Loucy (cell line): ENCODE measurements around the gene CDT1.

Experiments used
- H2AFZ ChIP-seq: fragments of 200-600 bp; sonication (generic); 2 replicates; pipeline ENCODE4 v1.6.0; 2016; ENCODE audit warnings: antibody characterized with exemption, mild to moderate bottlenecking, low read length, moderate library complexity
- H3F3A ChIP-seq: fragments of 200-600 bp; 2 replicates; pipeline ENCODE4 v1.6.0; 2016; ENCODE audit warnings: antibody characterized with exemption, low read depth, mild to moderate bottlenecking
- H3K27me3 ChIP-seq: fragments of 200-600 bp; sonication (generic); 2 replicates; pipeline ENCODE4 v1.6.1; 2014; ENCODE audit warnings: low read length, mild to moderate bottlenecking; ENCODE audit not compliant: insufficient read depth, poor library complexity, severe bottlenecking
- H3K36me3 ChIP-seq: fragments of 200-600 bp; sonication (generic); 2 replicates; pipeline ENCODE4 v1.6.1; 2016; ENCODE audit warnings: low read length; ENCODE audit not compliant: insufficient read depth
- H3K4me1 ChIP-seq: fragments of 200-600 bp; sonication (generic); 2 replicates; pipeline ENCODE4 v1.5.1; 2014; ENCODE audit warnings: low read length, mild to moderate bottlenecking; ENCODE audit not compliant: insufficient read depth, poor library complexity, severe bottlenecking
- H3K4me2 ChIP-seq: fragments of 200-600 bp; sonication (generic); 2 replicates; pipeline ENCODE4 v1.6.0; 2014; ENCODE audit warnings: antibody characterized with exemption, low read length, low read depth, mild to moderate bottlenecking; ENCODE audit not compliant: poor library complexity, severe bottlenecking
- H3K4me3 ChIP-seq: fragments of 200-600 bp; sonication (generic); 2 replicates; pipeline ENCODE4 v1.5.1; 2014; ENCODE audit warnings: low read length, mild to moderate bottlenecking, mixed read lengths; ENCODE audit not compliant: poor library complexity, severe bottlenecking
- H3K79me2 ChIP-seq: fragments of 200-600 bp; sonication (generic); 2 replicates; pipeline ENCODE4 v1.6.1; 2014; ENCODE audit warnings: low read length; ENCODE audit not compliant: insufficient read depth
- H3K9ac ChIP-seq: fragments of 200-600 bp; sonication (generic); 2 replicates; pipeline ENCODE4 v1.6.0; 2014; ENCODE audit warnings: mild to moderate bottlenecking, low read depth, low read length, moderate library complexity; ENCODE audit not compliant: poor library complexity, severe bottlenecking
- H3K9me2 ChIP-seq: fragments of 200-600 bp; sonication (generic); replicated peaks from 2 replicates; pipeline ENCODE4 v1.6.1; 2016; ENCODE audit warnings: low read depth, low read length, mixed read lengths
- H3K9me3 ChIP-seq: fragments of 200-600 bp; sonication (generic); 2 replicates; pipeline ENCODE4 v1.6.1; 2014; ENCODE audit warnings: mild to moderate bottlenecking, antibody characterized with exemption, low read length, low read depth; ENCODE audit not compliant: insufficient read depth
- H4K20me1 ChIP-seq: fragments of 200-600 bp; sonication (generic); 2 replicates; pipeline ENCODE4 v1.6.0; 2014; ENCODE audit warnings: antibody characterized with exemption, low read length, mild to moderate bottlenecking; ENCODE audit not compliant: insufficient read depth, poor library complexity, severe bottlenecking
- CTCF ChIP-seq: fragments of 200-600 bp; sonication (generic); conservative IDR thresholded peaks from 2 replicates; pipeline ENCODE4 v1.5.1; 2014; ENCODE audit warnings: mild to moderate bottlenecking, antibody characterized with exemption, low read length
- EZH2phosphoT487 ChIP-seq: fragments of 200-600 bp; IDR thresholded peaks from 2 replicates; pipeline ENCODE4 v1.6.1; 2018; ENCODE audit warnings: antibody characterized with exemption, mild to moderate bottlenecking, moderate library complexity, borderline replicate concordance

The CDT1 gene

GRCh38 chr16:88798073-88798472, 5.5 kb upstream of the CDT1 start:
- Histone ChIP-seq H3K4me1 (peaks cover 58% of the 10 kb centered on the region), H2AFZ (no peak overlapping the region), H4K20me1 (no peaks in the 10 kb centered on the region), H3K27me3 (no peaks in the 10 kb centered on the region), H3K9me2 (no peaks in the 10 kb centered on the region), H3K9me3 (no peaks in the 10 kb centered on the region), H3K4me2 (no peak overlapping the region), H3K9ac (no peak overlapping the region), H3F3A (peaks cover 4% of the 10 kb centered on the region), H3K4me3 (no peak overlapping the region), H3K79me2 (peaks cover 46% of the 10 kb centered on the region), H3K36me3 (no peaks in the 10 kb centered on the region)
- TF ChIP-seq EZH2phosphoT487 (no peak), CTCF (no peak)

GRCh38 chr16:88798772-88799455, 4.7 kb upstream of the CDT1 start:
- Histone ChIP-seq H3K27me3 (no peaks in the 10 kb centered on the region), H3K9me3 (no peaks in the 10 kb centered on the region), H3K9ac (peak overlapping the region; percentile 96), H4K20me1 (no peaks in the 10 kb centered on the region), H2AFZ (no peak overlapping the region), H3K36me3 (no peaks in the 10 kb centered on the region), H3F3A (peaks cover 4% of the 10 kb centered on the region), H3K4me3 (peak overlapping the region; percentile 79), H3K79me2 (peaks cover 44% of the 10 kb centered on the region), H3K4me2 (peak overlapping the region; percentile 75), H3K4me1 (peaks cover 50% of the 10 kb centered on the region), H3K9me2 (no peaks in the 10 kb centered on the region)
- no peak for TF ChIP-seq CTCF
- no peak for TF ChIP-seq EZH2phosphoT487

- TF ChIP-seq EZH2phosphoT487: no peak
- TF ChIP-seq CTCF: no peak
- Histone ChIP-seq H3K27me3 (no peaks in the 10 kb centered on the region), H3K9ac (peak overlapping the region; percentile 96), H3K9me3 (no peaks in the 10 kb centered on the region), H4K20me1 (peaks cover 2% of the 10 kb centered on the region), H3K9me2 (no peaks in the 10 kb centered on the region), H2AFZ (no peak overlapping the region), H3K36me3 (no peaks in the 10 kb centered on the region), H3F3A (peaks cover 4% of the 10 kb centered on the region), H3K4me1 (peaks cover 45% of the 10 kb centered on the region), H3K4me3 (peak overlapping the region; percentile 79), H3K79me2 (peaks cover 52% of the 10 kb centered on the region), H3K4me2 (peak overlapping the region; percentile 75)
These were observed 3.9 kb upstream of the CDT1 start for GRCh38 chr16:88799569-88800276.
